GM18526 (cell line): Measurements from ENCODE around the gene ZDHHC1.

Experiments
- POLR2A ChIP-seq: IDR thresholded peaks from 3 replicates; pipeline ENCODE4 v1.6.1; 2011; ENCODE audit not compliant: insufficient read length; ENCODE audit errors: extremely low read depth

The ZDHHC1 gene

GRCh38 chr16:67415872-67416793 lies at the start of gene ZDHHC1:
Gene ZDHHC1, minus strand, starts transcription at chr16:67416477. Its CDS starts 8,702 bp downstream, at chr16:67407775.
- TF ChIP-seq POLR2A = no peak

GRCh38 chr16:67464565-67464964 lies 48.3 kb upstream of the ZDHHC1 start:
- no peak for TF ChIP-seq POLR2A

- no peak for TF ChIP-seq POLR2A
Observed at GRCh38 chr16:67463691-67464090, 47.4 kb upstream of the ZDHHC1 start.

GRCh38 chr16:67463059-67463458 lies 46.8 kb upstream of the ZDHHC1 start:
- TF ChIP-seq POLR2A = no peak

- TF ChIP-seq POLR2A = no peak
Observed at GRCh38 chr16:67462279-67462655, 46.0 kb upstream of the ZDHHC1 start.

GRCh38 chr16:67461600-67462278 lies 45.5 kb upstream of the ZDHHC1 start:
- no peak for TF ChIP-seq POLR2A

- no peak for TF ChIP-seq POLR2A
Observed at GRCh38 chr16:67460961-67461360, 44.7 kb upstream of the ZDHHC1 start.

GRCh38 chr16:67460168-67460567 lies 43.9 kb upstream of the ZDHHC1 start:
- no peak for TF ChIP-seq POLR2A

GRCh38 chr16:67459861-67460150 lies 43.5 kb upstream of the ZDHHC1 start:
- TF ChIP-seq POLR2A = no peak

- TF ChIP-seq POLR2A = no peak
Observed at GRCh38 chr16:67459066-67459860, 43.0 kb upstream of the ZDHHC1 start.

GRCh38 chr16:67458121-67458641 lies 41.9 kb upstream of the ZDHHC1 start:
- TF ChIP-seq POLR2A = no peak

- TF ChIP-seq POLR2A = no peak
Observed at GRCh38 chr16:67457611-67458010, 41.3 kb upstream of the ZDHHC1 start.

GRCh38 chr16:67456391-67457081 lies 40.3 kb upstream of the ZDHHC1 start:
- no peak for TF ChIP-seq POLR2A

- TF ChIP-seq POLR2A = no peak
Observed at GRCh38 chr16:67454852-67455251, 38.6 kb upstream of the ZDHHC1 start.

GRCh38 chr16:67454104-67454503 lies 37.8 kb upstream of the ZDHHC1 start:
- TF ChIP-seq POLR2A = no peak
